ENCODE measurements around the gene IL18RAP. TPM values are rescaled to one million over a fixed set of nuclear protein-coding genes. Genes with fewer than 3 reads are reported as not detected.
A peak's percentile ranks its signal among the peaks of the same experiment; 100 is the strongest.

IL18RAP gene
- total RNA-seq, 6 donors from 2014 or later, result 8.0 to 16.3 (median 10.9) TPM

DNA sequence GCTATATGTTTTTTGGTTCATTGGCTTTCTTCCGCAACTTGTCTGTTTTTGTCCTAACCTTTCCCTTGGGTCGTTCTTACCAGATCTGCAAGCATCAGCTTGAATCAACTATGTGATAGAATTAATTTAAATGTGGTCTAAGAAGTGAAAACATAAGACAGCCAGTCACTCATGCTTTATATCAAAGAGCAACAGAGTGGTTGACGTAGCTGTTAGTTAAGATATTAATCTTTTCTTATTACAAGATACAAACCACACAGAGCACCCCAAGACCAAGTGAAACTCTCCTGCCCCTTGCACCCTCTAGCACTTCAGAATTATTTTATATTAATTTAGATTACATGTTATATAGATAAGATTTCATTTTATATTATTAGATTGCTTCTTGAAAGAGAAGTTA is 15.2 kb downstream of the IL18RAP start:
- 81 to 91% methylated on average over 3 of the region's 3 CpGs for whole genome bisulfite sequencing, 2 donors
- DNase-seq, result no peak
- Histone ChIP-seq H3K36me3 (no peaks in the 10 kb centered on the region), H3K27me3 (no peaks in the 10 kb centered on the region), H3K4me1 (peaks cover 0 to 19% (median 12%) of the 10 kb centered on the region in 4 donors), H3K27ac (peak overlapping the region in 1 of 4 donors; percentile 52), H3K9me3 (no peaks in the 10 kb centered on the region), H3K4me3 (no peak overlapping the region)
- no peak for ATAC-seq (ENCODE audit: low FRiP score in 2 of 2)
- TF ChIP-seq, protein P1, sequence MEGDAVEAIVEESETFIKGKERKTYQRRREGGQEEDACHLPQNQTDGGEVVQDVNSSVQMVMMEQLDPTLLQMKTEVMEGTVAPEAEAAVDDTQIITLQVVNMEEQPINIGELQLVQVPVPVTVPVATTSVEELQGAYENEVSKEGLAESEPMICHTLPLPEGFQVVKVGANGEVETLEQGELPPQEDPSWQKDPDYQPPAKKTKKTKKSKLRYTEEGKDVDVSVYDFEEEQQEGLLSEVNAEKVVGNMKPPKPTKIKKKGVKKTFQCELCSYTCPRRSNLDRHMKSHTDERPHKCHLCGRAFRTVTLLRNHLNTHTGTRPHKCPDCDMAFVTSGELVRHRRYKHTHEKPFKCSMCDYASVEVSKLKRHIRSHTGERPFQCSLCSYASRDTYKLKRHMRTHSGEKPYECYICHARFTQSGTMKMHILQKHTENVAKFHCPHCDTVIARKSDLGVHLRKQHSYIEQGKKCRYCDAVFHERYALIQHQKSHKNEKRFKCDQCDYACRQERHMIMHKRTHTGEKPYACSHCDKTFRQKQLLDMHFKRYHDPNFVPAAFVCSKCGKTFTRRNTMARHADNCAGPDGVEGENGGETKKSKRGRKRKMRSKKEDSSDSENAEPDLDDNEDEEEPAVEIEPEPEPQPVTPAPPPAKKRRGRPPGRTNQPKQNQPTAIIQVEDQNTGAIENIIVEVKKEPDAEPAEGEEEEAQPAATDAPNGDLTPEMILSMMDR (IDR thresholded peaks at IDR 0.05), result no peak
- TF ChIP-seq POLR2A (IDR thresholded peaks at IDR 0.05), result no peak

DNA sequence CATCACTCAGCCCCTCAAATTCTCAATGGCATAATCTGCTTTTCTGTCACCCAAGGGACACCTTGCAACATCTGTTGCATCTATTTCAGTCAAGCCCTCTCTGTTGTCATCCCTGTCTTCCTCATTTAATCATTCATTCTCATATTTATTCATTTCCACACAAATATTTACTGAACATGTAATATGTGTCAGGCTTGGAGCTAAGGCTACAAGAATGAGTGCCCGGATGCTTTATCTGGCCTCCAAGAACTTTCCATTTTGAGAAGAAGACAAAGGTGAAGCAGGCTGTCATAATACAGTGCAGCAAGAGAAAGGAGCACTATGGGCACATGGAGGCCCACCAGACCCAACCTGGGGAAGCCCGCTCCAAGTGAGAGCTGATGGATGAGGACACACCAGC is 15.6 kb downstream of the IL18RAP start:
- no peaks in the 10 kb centered on the region for H3K27me3 ChIP-seq
- no peaks in the 10 kb centered on the region for H3K36me3 ChIP-seq
- H3K4me3 ChIP-seq, result no peak overlapping the region
- no peak for DNase-seq
- TF ChIP-seq EP300 (IDR thresholded peaks at IDR 0.05) (no peak), POLR2A (IDR thresholded peaks at IDR 0.05) (no peak)
- TF ChIP-seq, protein P1 (IDR thresholded peaks at IDR 0.05), result no peak
- ATAC-seq (ENCODE audit: low FRiP score in 2 of 2), result no peak
- no peaks in the 10 kb centered on the region for H3K9me3 ChIP-seq
- WGBS, 2 donors, result 87 to 94% methylated on average over 2 of the region's 2 CpGs
- H3K27ac ChIP-seq, result peak overlapping the region in 1 of 4 donors; percentile 52
- peaks cover 0 to 22% (median 15%) of the 10 kb centered on the region in 4 donors for H3K4me1 ChIP-seq

DNA sequence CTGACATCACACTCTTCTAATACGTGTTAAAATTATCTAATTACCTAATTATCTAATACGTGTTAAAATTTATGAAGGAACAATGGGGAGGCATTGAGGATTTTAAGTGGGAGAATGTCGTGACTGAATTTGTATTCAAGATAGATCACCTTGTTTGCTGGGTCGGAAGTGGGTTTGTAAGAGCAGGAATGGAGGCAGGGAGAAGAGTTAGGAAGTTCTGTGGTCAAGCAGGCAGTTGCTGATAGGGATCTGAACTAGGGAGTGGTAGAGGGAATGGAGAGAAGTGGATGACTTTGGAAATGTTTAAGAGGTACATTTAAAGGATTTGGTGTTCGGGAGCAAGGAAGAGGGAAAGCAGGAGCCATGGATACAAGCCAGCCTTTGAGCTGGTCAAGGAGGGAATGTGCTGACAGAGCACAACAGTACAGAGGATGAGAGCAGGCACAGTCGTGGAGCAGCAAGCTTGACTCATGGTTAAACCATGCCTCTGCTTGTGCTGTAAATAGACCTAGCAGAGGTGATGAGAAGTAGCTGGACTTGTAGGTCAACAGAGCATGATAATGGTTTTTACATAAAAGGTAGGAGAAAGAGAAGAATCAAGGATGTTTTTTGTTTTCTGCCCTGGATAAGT is 16.2 kb downstream of the IL18RAP start:
- Histone ChIP-seq H3K36me3 (no peaks in the 10 kb centered on the region), H3K9me3 (no peaks in the 10 kb centered on the region), H3K27ac (peak overlapping the region in 1 of 4 donors; percentile 52), H3K27me3 (no peaks in the 10 kb centered on the region), H3K4me3 (no peak overlapping the region), H3K4me1 (peaks cover 0 to 22% (median 15%) of the 10 kb centered on the region in 4 donors)
- ATAC-seq (ENCODE audit: low FRiP score in 2 of 2) (peak in 1 of 2 donors; percentile 11), DNase-seq (no peak)
- no peak for TF ChIP-seq POLR2A (IDR thresholded peaks at IDR 0.05)
- TF ChIP-seq EP300 (IDR thresholded peaks at IDR 0.05), result no peak
- TF ChIP-seq POLR2AphosphoS5 (IDR thresholded peaks at IDR 0.05), result no peak
- TF ChIP-seq, protein P1 (IDR thresholded peaks at IDR 0.05), result no peak
- 64 to 66% methylated on average over 6 of the region's 6 CpGs for WGBS, 2 donors

DNA sequence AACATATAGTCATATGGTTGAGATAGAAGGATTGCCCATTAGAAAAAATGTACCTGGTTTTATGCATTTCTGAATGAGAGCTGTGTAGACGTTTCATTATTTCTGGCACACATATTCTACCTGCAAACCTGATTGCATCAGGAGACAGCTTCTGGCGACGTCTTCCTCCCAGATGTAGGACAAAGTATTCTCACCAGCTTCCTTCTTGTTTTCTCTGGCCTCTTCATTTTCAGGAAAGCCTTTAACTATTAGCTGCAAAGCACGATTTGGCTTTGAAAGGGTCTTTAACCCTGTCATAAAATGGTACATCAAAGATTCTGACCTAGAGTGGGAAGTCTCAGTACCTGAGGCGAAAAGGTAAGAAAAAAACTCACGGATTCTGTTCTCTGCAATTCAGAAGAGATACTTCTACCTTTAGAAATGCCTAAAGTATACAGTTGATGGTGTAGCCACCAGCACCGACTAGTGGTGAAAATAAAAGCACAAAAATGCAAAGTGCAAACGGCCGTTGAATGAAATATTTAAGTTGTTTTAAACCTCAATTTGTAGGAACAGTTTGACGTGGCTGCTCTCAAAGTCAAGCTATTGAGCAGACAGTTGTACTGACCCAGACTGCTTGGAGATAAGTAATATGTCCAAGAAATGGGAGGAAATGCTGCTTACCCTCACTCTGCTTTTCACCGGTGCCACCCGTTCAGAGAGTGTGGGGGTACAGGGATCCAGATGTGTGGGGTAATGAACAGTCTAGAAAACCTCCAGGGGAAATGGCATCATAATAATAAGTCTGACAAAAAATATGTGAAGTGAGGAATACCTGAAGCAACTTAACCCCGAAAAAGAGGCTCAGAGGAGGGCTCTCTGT is 20.2 kb downstream of the IL18RAP start:
- Histone ChIP-seq H3K27me3 (no peaks in the 10 kb centered on the region), H3K4me3 (no peak overlapping the region), H3K36me3 (no peaks in the 10 kb centered on the region), H3K4me1 (peaks cover 0 to 10% (median 7%) of the 10 kb centered on the region in 4 donors), H3K9me3 (no peaks in the 10 kb centered on the region), H3K27ac (peak overlapping the region in 2 of 4 donors; percentile 18 to 61)
- 24% methylated on average over 13 of the region's 13 CpGs for WGBS, 2 donors
- TF ChIP-seq POLR2A (IDR thresholded peaks at IDR 0.05), result no peak
- TF ChIP-seq, protein P1 (IDR thresholded peaks at IDR 0.05), result peak; percentile 65 to 82 (median 71)
- peak in 1 of 4 donors; percentile 65 for TF ChIP-seq EP300 (IDR thresholded peaks at IDR 0.05)
- TF ChIP-seq POLR2AphosphoS5 (IDR thresholded peaks at IDR 0.05), result no peak
- ATAC-seq (ENCODE audit: low FRiP score in 2 of 2) (peak; percentile 53 to 72), DNase-seq (no peak)

All from upper lobe of left lung (tissue), 6 donors.